Activated CD4-positive, alpha-beta T cell treated with anti-CD3 and anti-CD28 coated beads, Interleukin-2, amount 10 ng/mL, durations not matched to agents 7 days and 5 days (primary cell): ENCODE measurements around the gene DEDD. TPM values are rescaled to one million over a fixed set of nuclear protein-coding genes. Genes with fewer than 3 reads are reported as not detected.

ENCODE experiments used
- CTCF ChIA-PET: fragments of 350-600 bp; sonication (Branson Sonifier 250); formaldehyde crosslinking; loops from one replicate; lab custom pipeline; 2021; ENCODE audit warnings: antibody characterized with exemption; lab: Charles Lee
- POLR2A ChIA-PET: fragments of 350-600 bp; sonication (Branson Sonifier 250); formaldehyde crosslinking; loops from one replicate; lab custom pipeline; 2021; ENCODE audit warnings: antibody characterized with exemption; lab: Charles Lee
- DNase-seq: peaks from one replicate; pipeline ENCODE4 v3.0.0-alpha.2; 2020
- H3K27ac Mint-ChIP-seq: one replicate; pipeline ENCODE4 v1.8.0; 2021; ENCODE audit warnings: mild to moderate bottlenecking, moderate library complexity, mixed read lengths
- H3K27me3 Mint-ChIP-seq: one replicate; pipeline ENCODE4 v1.8.0; 2021; ENCODE audit warnings: mixed read lengths
- H3K36me3 Mint-ChIP-seq: one replicate; pipeline ENCODE4 v1.8.0; 2021; ENCODE audit warnings: low read depth, mixed read lengths
- H3K4me1 Mint-ChIP-seq: one replicate; pipeline ENCODE4 v1.8.0; 2021; ENCODE audit warnings: mixed read lengths
- H3K4me3 Mint-ChIP-seq: one replicate; pipeline ENCODE4 v1.8.0; 2021; ENCODE audit warnings: mild to moderate bottlenecking, moderate library complexity, mixed read lengths
- H3K9me3 Mint-ChIP-seq: one replicate; pipeline ENCODE4 v1.8.0; 2021; ENCODE audit warnings: mixed read lengths
- total RNA-seq, 2 experiments: library from RNA; stranded (reverse); gene quantifications; one replicate each; pipeline ENCODE4 v1.2.3, GENCODE V29; 2021

The DEDD gene
- total RNA-seq, 2 experiments from 2014 or later: 39.8 to 43.1 TPM

DNA sequence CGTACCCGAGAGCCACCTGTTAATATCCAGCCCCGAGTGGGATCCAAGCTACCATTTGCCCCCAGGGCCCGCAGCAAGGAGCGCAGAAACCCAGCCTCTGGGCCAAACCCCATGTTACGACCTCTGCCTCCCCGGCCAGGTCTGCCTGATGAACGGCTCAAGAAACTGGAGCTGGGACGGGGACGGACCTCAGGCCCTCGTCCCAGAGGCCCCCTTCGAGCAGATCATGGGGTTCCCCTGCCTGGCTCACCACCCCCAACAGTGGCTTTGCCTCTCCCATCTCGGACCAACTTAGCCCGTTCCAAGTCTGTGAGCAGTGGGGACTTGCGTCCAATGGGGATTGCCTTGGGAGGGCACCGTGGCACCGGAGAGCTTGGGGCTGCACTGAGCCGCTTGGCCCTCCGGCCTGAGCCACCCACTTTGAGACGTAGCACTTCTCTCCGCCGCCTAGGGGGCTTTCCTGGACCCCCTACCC, 28.2 kb upstream of the DEDD start:
- ChIA-PET CTCF (interaction anchor here (0.6 to 1.5 kb wide), 4 partner anchors 15 to 66 kb away, joined by 3 to 7 read pairs (median 3); partner anchors contain the start of gene TOMM40L), POLR2A (no interaction called here)
- no peak overlapping the region for H3K27ac Mint-ChIP-seq
- H3K9me3 Mint-ChIP-seq: no peaks in the 10 kb centered on the region
- DNase-seq: no peak
- peaks cover 55% of the 10 kb centered on the region for H3K36me3 Mint-ChIP-seq
- peaks cover 70% of the 10 kb centered on the region for H3K4me1 Mint-ChIP-seq
- H3K27me3 Mint-ChIP-seq: no peaks in the 10 kb centered on the region
- peak overlapping the region; percentile 91 for H3K4me3 Mint-ChIP-seq

DNA sequence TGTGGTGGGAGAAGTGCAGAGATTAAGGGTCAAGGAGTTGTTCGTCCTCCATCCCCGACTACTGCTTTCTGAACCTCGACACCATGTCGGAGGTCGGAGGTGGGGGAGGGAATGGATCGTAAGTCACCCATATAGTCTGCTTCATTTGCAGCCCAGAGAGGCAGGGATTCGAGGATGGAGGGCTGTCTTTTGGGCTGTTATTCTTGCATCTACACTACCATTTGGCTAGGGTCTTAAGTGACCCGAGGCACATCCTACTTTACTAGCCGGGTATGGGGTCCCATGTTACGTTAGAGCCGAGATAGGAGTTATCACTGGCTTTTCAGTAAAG, 27.4 kb upstream of the DEDD start:
- H3K36me3 Mint-ChIP-seq: peaks cover 60% of the 10 kb centered on the region
- ChIA-PET CTCF (no interaction called here), POLR2A (no interaction called here)
- H3K9me3 Mint-ChIP-seq: no peaks in the 10 kb centered on the region
- peaks cover 71% of the 10 kb centered on the region for H3K4me1 Mint-ChIP-seq
- H3K27me3 Mint-ChIP-seq: no peaks in the 10 kb centered on the region
- peak overlapping the region; percentile 91 for H3K4me3 Mint-ChIP-seq
- DNase-seq: no peak
- peak overlapping the region; percentile 92 for H3K27ac Mint-ChIP-seq

DNA sequence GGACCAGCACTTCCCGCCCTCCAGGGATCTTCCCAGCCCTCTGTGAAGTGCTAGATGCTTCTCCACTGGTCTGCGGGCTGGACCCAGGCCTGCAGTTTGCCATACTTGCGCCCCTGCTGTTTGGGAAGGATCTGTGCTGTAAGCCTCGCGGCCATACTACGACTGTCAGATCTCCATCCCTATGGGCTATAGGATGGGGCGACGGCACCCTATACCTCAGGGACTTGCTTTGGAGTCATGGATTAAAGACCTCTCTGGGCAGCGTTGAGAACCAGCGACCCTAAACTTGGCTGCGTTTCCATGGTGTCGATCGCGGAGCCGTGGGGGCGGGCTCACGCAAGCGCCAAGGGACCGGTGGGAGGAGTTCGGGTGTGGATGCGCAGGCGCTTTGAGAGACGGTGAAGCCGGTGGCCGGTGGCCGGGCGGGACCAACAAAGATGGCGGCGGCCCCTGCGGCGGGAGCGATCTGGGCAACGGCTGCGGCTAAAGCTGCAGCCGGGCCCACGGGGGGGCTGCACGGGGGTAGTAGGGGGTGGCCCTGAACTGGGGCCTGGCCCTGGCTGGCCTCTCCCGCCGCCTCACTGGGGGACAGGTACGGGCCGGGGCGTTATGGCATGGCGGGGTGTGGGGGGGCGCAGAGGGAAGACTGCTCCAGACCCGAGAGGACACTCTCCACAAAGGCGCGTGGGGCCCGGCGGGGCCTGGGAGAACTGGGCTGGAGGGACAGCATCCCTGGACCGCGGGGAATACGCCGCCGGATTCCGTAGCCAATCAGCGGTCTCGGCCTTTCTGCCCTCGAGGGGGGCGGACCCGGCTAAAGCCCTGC, 26.8 kb upstream of the DEDD start, which contains the start of gene USP21:
USP21 (plus strand) TSS at position 414 of the 826 bp plus-strand sequence. CDS start 1,141 bp downstream, outside the sequence.
- peak; percentile 93 for DNase-seq
- POLR2A ChIA-PET: no interaction called here
- Mint-ChIP-seq H3K4me1 (peaks cover 71% of the 10 kb centered on the region), H3K9me3 (no peaks in the 10 kb centered on the region), H3K36me3 (peaks cover 60% of the 10 kb centered on the region), H3K27me3 (no peaks in the 10 kb centered on the region), H3K4me3 (peak within 1 kb of the TSS; percentile 91), H3K27ac (peak within 1 kb of the TSS; percentile 92)
- CTCF ChIA-PET: interaction anchor here (1.5 to 2.0 kb wide), 3 partner anchors 8 to 35 kb away, joined by 3 to 8 read pairs (median 3); partner anchors contain the start of gene B4GALT3

DNA sequence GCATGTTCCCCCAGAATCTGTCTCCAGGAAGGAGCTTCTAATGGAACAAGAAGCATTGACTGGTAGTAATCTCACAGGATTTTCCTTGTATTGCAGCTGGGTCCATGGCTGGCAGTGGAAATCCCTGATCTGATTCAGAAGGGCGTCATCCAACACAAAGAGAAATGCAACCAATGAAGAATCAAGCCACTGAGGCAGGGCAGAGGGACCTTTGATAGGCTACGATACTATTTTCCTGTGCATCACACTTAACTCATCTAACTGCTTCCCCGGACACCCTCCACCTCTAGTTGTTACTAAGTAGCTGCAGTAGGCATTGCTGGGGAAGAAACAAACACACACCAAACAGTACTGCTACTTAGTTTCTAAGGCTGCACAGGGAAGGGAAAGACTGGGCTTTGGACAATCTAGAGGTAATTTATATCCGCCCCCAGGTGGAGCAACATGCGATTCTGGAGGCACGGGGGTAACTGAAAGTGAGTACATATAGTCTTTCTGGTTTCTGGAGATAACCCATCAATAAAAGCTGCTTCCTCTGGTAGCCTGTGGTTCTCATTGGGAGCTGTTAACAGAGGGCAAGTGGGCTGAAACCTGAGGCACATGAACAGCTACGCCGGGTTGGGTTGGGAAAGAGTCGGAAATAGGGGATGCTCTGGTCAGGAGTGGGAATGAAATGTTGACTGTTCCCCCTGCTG, 26.0 kb upstream of the DEDD start:
- CTCF ChIA-PET: interaction anchor here (0.7 to 2.0 kb wide), 7 partner anchors 9 to 61 kb away, joined by 3 to 8 read pairs (median 3); partner anchors contain the start of genes B4GALT3 and DEDD
- DNase-seq: no peak
- Mint-ChIP-seq H3K36me3 (peaks cover 55% of the 10 kb centered on the region), H3K9me3 (no peaks in the 10 kb centered on the region), H3K4me3 (peak overlapping the region; percentile 91), H3K27me3 (no peaks in the 10 kb centered on the region), H3K4me1 (peaks cover 66% of the 10 kb centered on the region), H3K27ac (peak overlapping the region; percentile 92)
- POLR2A ChIA-PET: no interaction called here

DNA sequence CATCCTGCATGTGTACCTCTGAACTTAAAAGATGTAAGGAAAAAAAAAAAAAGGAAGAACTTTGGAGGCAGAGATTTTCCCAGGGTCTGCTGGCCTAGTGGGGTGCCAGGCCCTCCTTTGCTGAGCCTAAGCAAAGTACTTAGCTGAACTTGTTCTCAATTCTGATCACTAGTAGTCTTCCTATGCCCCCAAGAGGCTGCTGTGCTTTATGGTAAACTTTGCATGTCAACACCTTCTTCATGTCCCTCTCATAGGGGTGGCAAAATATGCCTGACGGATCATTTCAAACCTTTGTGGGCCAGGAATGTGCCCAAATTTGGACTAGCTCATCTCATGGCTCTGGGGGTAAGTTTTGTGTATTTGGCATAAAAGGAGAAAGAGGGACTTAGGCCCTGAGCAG, 25.4 kb upstream of the DEDD start:
- Mint-ChIP-seq H3K36me3 (peaks cover 50% of the 10 kb centered on the region), H3K27ac (peak overlapping the region; percentile 92), H3K27me3 (no peaks in the 10 kb centered on the region), H3K9me3 (no peaks in the 10 kb centered on the region), H3K4me1 (peaks cover 63% of the 10 kb centered on the region), H3K4me3 (peak overlapping the region; percentile 91)
- DNase-seq: no peak
- ChIA-PET POLR2A (no interaction called here), CTCF (interaction anchor here (0.6 to 2.2 kb wide), 10 partner anchors 8 to 200 kb away, joined by 3 to 14 read pairs (median 3); partner anchors contain the start of genes B4GALT3, DEDD and PPOX)

- Mint-ChIP-seq H3K27me3 (no peaks in the 10 kb centered on the region), H3K9me3 (no peaks in the 10 kb centered on the region), H3K36me3 (peaks cover 27% of the 10 kb centered on the region), H3K4me1 (peaks cover 34% of the 10 kb centered on the region), H3K27ac (peak within 1 kb of the TSS; percentile 100), H3K4me3 (peak within 1 kb of the TSS; percentile 90)
- ChIA-PET CTCF (interaction anchor here (0.6 to 3.1 kb wide), 5 partner anchors 12 to 36 kb away, joined by 3 to 17 read pairs (median 4); partner anchors contain the start of genes B4GALT3, NIT1, PFDN2 and PPOX), POLR2A (interaction anchor here (1.0 kb wide), 1 partner anchor 22 kb away, joined by 3 read pairs; no protein-coding TSS in a partner anchor)
- peak; percentile 90 for DNase-seq
Observed at GRCh38 chr1:161153682-161154337, 21.3 kb upstream of the DEDD start, which contains the start of gene UFC1. Gene UFC1, plus strand, starts transcription at chr1:161153978. Its CDS starts 20 bp downstream, at chr1:161153998.

GRCh38 chr1:161153176-161153575, 20.7 kb upstream of the DEDD start:
- Mint-ChIP-seq H3K27ac (peak overlapping the region; percentile 100), H3K36me3 (peaks cover 22% of the 10 kb centered on the region), H3K4me3 (peak overlapping the region; percentile 90), H3K4me1 (peaks cover 27% of the 10 kb centered on the region), H3K9me3 (no peaks in the 10 kb centered on the region), H3K27me3 (no peaks in the 10 kb centered on the region)
- ChIA-PET CTCF (interaction anchor here (0.7 to 3.1 kb wide), 4 partner anchors 12 to 24 kb away, joined by 3 to 17 read pairs (median 8); partner anchors contain the start of genes B4GALT3 and PPOX), POLR2A (interaction anchor here (1.0 kb wide), 1 partner anchor 22 kb away, joined by 3 read pairs; no protein-coding TSS in a partner anchor)
- no peak for DNase-seq

DNA sequence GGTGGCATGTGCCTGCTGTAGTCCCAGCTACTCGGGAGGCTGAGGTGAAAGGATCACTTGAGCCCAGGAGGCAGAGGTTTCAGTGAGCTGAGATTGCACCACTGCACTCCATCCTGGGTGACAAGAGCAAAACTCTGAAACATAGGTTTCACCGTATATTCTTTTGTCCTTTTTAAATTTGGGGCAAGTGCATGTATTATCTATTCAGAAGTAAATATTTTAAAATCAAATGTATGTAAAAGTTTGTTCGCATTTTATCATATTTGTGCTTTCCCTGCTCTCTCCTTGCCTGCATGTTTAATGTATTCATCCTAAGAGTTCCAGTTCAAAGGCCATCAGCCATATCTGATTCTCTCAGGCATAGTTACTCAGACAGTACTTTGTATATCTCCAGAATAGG, 13.4 kb upstream of the DEDD start:
- DNase-seq: no peak
- H3K27me3 Mint-ChIP-seq: no peaks in the 10 kb centered on the region
- H3K4me1 Mint-ChIP-seq: no peaks in the 10 kb centered on the region
- H3K9me3 Mint-ChIP-seq: no peaks in the 10 kb centered on the region
- no peak overlapping the region for H3K27ac Mint-ChIP-seq
- H3K4me3 Mint-ChIP-seq: no peak overlapping the region
- POLR2A ChIA-PET: no interaction called here
- CTCF ChIA-PET: interaction anchor here (0.6 to 1.5 kb wide), 3 partner anchors 12 to 48 kb away, joined by 3 to 5 read pairs (median 4); partner anchors contain the start of gene KLHDC9
- H3K36me3 Mint-ChIP-seq: no peaks in the 10 kb centered on the region

GRCh38 chr1:161140755-161141400, 8.4 kb upstream of the DEDD start:
- Mint-ChIP-seq H3K27me3 (no peaks in the 10 kb centered on the region), H3K4me1 (peaks cover 8% of the 10 kb centered on the region), H3K9me3 (no peaks in the 10 kb centered on the region), H3K36me3 (peaks cover 2% of the 10 kb centered on the region), H3K27ac (no peak overlapping the region), H3K4me3 (no peak overlapping the region)
- ChIA-PET POLR2A (interaction anchor here (0.7 kb wide), 1 partner anchor 14 kb away, joined by 3 read pairs; no protein-coding TSS in a partner anchor), CTCF (interaction anchor here (0.9 to 1.3 kb wide), 6 partner anchors 12 to 306 kb away, joined by 3 to 4 read pairs (median 3); no protein-coding TSS in a partner anchor)
- no peak for DNase-seq

DNA sequence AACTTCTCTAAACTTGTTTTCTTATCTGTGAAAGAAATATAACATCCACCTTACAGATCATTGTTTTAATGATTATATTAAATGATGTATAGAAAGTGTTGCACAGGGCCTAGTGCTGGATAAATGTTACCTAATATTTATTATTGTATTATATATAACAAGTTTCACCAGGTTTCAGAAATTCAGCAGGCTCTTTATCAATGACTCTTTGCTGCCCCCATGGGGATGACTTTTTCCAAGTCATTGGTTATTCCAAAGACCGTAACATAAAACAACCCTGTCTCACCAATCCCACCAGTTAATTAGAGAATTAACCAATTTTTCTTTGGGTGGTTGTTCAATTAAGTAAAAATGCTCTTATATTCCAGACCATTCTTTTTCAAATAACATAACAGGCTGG, 7.3 kb upstream of the DEDD start:
- ChIA-PET POLR2A (no interaction called here), CTCF (interaction anchor here (0.6 to 0.9 kb wide), 4 partner anchors 8 to 372 kb away, joined by 3 to 5 read pairs (median 4); no protein-coding TSS in a partner anchor)
- Mint-ChIP-seq H3K27me3 (no peaks in the 10 kb centered on the region), H3K36me3 (peaks cover 4% of the 10 kb centered on the region), H3K4me3 (no peak overlapping the region), H3K9me3 (no peaks in the 10 kb centered on the region), H3K4me1 (peaks cover 13% of the 10 kb centered on the region), H3K27ac (peak overlapping the region; percentile 13)
- DNase-seq: peak; percentile 58

DNA sequence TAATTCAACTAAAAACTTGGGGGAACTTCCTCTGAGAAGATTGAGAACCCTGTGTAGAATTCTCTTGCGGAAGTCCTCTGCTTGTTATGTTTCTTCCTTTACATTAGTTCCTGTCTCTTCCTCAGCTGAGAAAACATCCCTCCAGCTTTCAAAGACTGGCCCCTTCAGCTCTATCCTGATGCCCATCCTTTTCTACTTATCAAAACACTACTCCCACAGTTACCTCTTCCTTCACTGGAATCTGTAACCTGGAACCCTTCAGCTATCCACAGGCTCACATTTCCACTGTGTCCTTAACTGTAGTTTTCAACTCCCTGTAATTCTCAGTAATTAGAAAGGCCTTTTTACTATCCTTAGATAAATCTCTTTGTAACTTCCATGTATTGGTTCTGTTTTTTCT, 6.0 kb upstream of the DEDD start:
- Mint-ChIP-seq H3K4me3 (no peak overlapping the region), H3K36me3 (peaks cover 4% of the 10 kb centered on the region), H3K4me1 (peaks cover 13% of the 10 kb centered on the region), H3K27me3 (no peaks in the 10 kb centered on the region), H3K27ac (peak overlapping the region; percentile 58), H3K9me3 (no peaks in the 10 kb centered on the region)
- POLR2A ChIA-PET: interaction anchor here (0.6 kb wide), 1 partner anchor 68 kb away, joined by 5 read pairs; no protein-coding TSS in a partner anchor
- no peak for DNase-seq
- CTCF ChIA-PET: interaction anchor here (0.7 to 1.3 kb wide), 6 partner anchors 9 to 69 kb away, joined by 3 to 6 read pairs (median 4); partner anchors contain the start of genes ARHGAP30 and PPOX
